HFF-Myc (cell line): ENCODE results near the gene KLHDC4.

Experiments
- DNase-seq: peaks from one replicate; pipeline ENCODE4 v3.0.0-alpha.2; 2011; ENCODE audit warnings: low read depth; ENCODE audit errors: extremely low read depth
- H3K4me3 ChIP-seq: replicated peaks from 2 replicates; pipeline ENCODE4 v1.5.1; 2011; ENCODE audit warnings: low read depth, mild to moderate bottlenecking, control low read depth, low read length
- TF ChIP-seq, protein P1 (sequence below): IDR thresholded peaks from 2 replicates; pipeline ENCODE4 v1.5.1; 2012; ENCODE audit warnings: mild to moderate bottlenecking, low read depth, low read length, control low read depth; ENCODE audit errors: missing control alignments

The KLHDC4 gene

GRCh38 chr16:87691686-87692079 is 74.1 kb downstream of the KLHDC4 start:
- TF ChIP-seq, protein P1, sequence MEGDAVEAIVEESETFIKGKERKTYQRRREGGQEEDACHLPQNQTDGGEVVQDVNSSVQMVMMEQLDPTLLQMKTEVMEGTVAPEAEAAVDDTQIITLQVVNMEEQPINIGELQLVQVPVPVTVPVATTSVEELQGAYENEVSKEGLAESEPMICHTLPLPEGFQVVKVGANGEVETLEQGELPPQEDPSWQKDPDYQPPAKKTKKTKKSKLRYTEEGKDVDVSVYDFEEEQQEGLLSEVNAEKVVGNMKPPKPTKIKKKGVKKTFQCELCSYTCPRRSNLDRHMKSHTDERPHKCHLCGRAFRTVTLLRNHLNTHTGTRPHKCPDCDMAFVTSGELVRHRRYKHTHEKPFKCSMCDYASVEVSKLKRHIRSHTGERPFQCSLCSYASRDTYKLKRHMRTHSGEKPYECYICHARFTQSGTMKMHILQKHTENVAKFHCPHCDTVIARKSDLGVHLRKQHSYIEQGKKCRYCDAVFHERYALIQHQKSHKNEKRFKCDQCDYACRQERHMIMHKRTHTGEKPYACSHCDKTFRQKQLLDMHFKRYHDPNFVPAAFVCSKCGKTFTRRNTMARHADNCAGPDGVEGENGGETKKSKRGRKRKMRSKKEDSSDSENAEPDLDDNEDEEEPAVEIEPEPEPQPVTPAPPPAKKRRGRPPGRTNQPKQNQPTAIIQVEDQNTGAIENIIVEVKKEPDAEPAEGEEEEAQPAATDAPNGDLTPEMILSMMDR = no peak
- no peak overlapping the region for H3K4me3 ChIP-seq
- no peak for DNase-seq

- TF ChIP-seq, protein P1 = no peak
- no peak overlapping the region for H3K4me3 ChIP-seq
- DNase-seq = no peak
Measured at GRCh38 chr16:87690911-87691685, 74.7 kb downstream of the KLHDC4 start.

- TF ChIP-seq, protein P1 = no peak
- no peak overlapping the region for H3K4me3 ChIP-seq
- DNase-seq = no peak
Measured at GRCh38 chr16:87689956-87690465, 75.8 kb downstream of the KLHDC4 start.

GRCh38 chr16:87688876-87689815 is 76.6 kb downstream of the KLHDC4 start:
- TF ChIP-seq, protein P1 = no peak
- H3K4me3 ChIP-seq = no peak overlapping the region
- DNase-seq = no peak

GRCh38 chr16:87687998-87688529 is 77.7 kb downstream of the KLHDC4 start:
- DNase-seq = no peak
- no peak overlapping the region for H3K4me3 ChIP-seq
- TF ChIP-seq, protein P1 = no peak

GRCh38 chr16:87687126-87687910 is 78.5 kb downstream of the KLHDC4 start:
- no peak overlapping the region for H3K4me3 ChIP-seq
- no peak for DNase-seq
- TF ChIP-seq, protein P1 = no peak
